Mesendoderm (in vitro differentiated cells): Measurements from ENCODE around the gene CCDC141.
"Not testable (repeated sequence)": the region's sequence is repeated elsewhere in the genome, so short reads cannot be mapped to it uniquely, and the experiment has no call there.

Experiments
- DNase-seq: peaks from one replicate; pipeline ENCODE4 v3.0.0; 2013
- H2AK5ac ChIP-seq: 2 replicates; pipeline ENCODE4 v1.6.1; 2013; ENCODE audit warnings: low read length, inconsistent platforms
- H2BK120ac ChIP-seq: 2 replicates; pipeline ENCODE4 v1.6.1; 2013; ENCODE audit warnings: low read depth, mild to moderate bottlenecking, low read length, moderate library complexity, mixed read lengths
- H2BK15ac ChIP-seq: replicated peaks from 2 replicates; pipeline ENCODE4 v1.6.1; 2013; ENCODE audit warnings: low read depth, mild to moderate bottlenecking, moderate library complexity
- H2BK5ac ChIP-seq: 2 replicates; pipeline ENCODE4 v1.6.1; 2013; ENCODE audit warnings: low read length, inconsistent platforms
- H3K18ac ChIP-seq: 2 replicates; pipeline ENCODE4 v1.6.1; 2013; ENCODE audit warnings: mild to moderate bottlenecking, low read length, mixed read lengths
- H3K23ac ChIP-seq: one replicate; pipeline ENCODE4 v1.6.1; 2013; ENCODE audit warnings: low read length
- H3K27ac ChIP-seq: 2 replicates; pipeline ENCODE4 v1.5.1; 2013; ENCODE audit warnings: low read depth, mild to moderate bottlenecking, inconsistent platforms, low read length, moderate library complexity
- H3K27me3 ChIP-seq: 2 replicates; pipeline ENCODE4 v1.6.1; 2013; ENCODE audit warnings: low read length, control low read depth, mild to moderate bottlenecking, inconsistent platforms; ENCODE audit not compliant: insufficient read depth, poor library complexity
- H3K36me3 ChIP-seq: 2 replicates; pipeline ENCODE4 v1.6.1; 2013; ENCODE audit warnings: low read length, inconsistent platforms; ENCODE audit not compliant: control insufficient read depth, insufficient read depth
- H3K4ac ChIP-seq: one replicate; pipeline ENCODE4 v1.6.1; 2013; ENCODE audit warnings: low read depth, mild to moderate bottlenecking, low read length, moderate library complexity
- H3K4me1 ChIP-seq: 2 replicates; pipeline ENCODE4 v1.6.1; 2013; ENCODE audit warnings: low read depth, low read length, inconsistent platforms; ENCODE audit not compliant: control insufficient read depth
- H3K4me2 ChIP-seq: 2 replicates; pipeline ENCODE4 v1.6.1; 2013; ENCODE audit warnings: low read length
- H3K4me3 ChIP-seq: 2 replicates; pipeline ENCODE4 v1.5.1; 2013; ENCODE audit warnings: mild to moderate bottlenecking, low read length
- H3K56ac ChIP-seq: one replicate; pipeline ENCODE4 v1.6.1; 2013; ENCODE audit warnings: low read length
- H3K79me1 ChIP-seq: 2 replicates; pipeline ENCODE4 v1.6.1; 2013; ENCODE audit warnings: low read length, inconsistent platforms
- H3K79me2 ChIP-seq: 2 replicates; pipeline ENCODE4 v1.6.1; 2013; ENCODE audit warnings: mild to moderate bottlenecking, low read length; ENCODE audit not compliant: control insufficient read depth, insufficient read depth
- H3K9ac ChIP-seq: 2 replicates; pipeline ENCODE4 v1.6.1; 2013; ENCODE audit warnings: low read length, inconsistent platforms
- H4K5ac ChIP-seq: one replicate; pipeline ENCODE4 v1.6.1; 2013; ENCODE audit warnings: low read length
- H4K8ac ChIP-seq: one replicate; pipeline ENCODE4 v1.6.1; 2013; ENCODE audit warnings: low read depth, mild to moderate bottlenecking, control low read depth, low read length, moderate library complexity
- WGBS: extraction: QIAGEN DNeasy Blood & Tissue Kit; methylation state at CpG from one replicate; pipeline ENCODE4 v1.1.7; 2013; ENCODE audit warnings: low lambda C conversion rate, missing lambda C conversion rate; ENCODE audit not compliant: insufficient coverage; ENCODE audit errors: extremely low coverage; 5-methylcytosine and 5-hydroxymethylcytosine counted together

The CCDC141 gene

DNA sequence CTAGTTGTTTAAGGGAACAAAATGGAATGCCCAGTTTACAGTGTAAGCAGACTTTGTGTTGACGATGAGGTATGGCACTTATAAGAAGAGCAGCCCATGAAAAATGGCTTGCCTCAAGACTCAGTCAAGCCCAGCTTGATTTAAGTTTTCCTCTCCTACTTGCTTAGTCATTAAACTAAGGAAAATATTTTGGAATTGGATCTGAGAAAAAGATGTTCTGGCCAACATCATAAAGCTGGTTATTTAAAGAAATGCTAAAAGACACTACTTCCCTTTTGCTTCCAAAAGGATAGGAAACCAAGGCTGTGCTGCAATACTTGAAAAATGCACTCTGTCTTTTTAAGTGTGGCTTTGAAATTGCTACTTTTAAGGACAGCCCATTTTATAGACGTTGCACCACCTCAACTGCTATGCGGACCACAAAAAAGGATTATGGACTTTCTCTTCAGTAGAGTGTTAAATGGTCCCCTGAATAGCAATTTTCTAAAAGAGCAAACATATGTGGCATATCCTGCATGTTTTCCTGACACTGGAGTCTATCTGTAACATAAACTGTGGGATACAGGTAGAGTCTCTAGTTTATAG, 32.1 kb downstream of the CCDC141 start:
- Histone ChIP-seq H3K79me2 (no peaks in the 10 kb centered on the region), H3K56ac (no peak overlapping the region), H3K4me1 (no peaks in the 10 kb centered on the region), H2BK5ac (no peak overlapping the region), H2AK5ac (no peak overlapping the region), H2BK120ac (no peak overlapping the region), H3K18ac (no peak overlapping the region), H3K4me3 (no peak overlapping the region), H3K23ac (no peak overlapping the region), H3K4ac (no peak overlapping the region), H3K36me3 (no peaks in the 10 kb centered on the region), H2BK15ac (no peak overlapping the region), H3K9ac (no peak overlapping the region), H3K27me3 (no peaks in the 10 kb centered on the region), H3K4me2 (no peak overlapping the region), H4K8ac (no peak overlapping the region), H3K79me1 (no peaks in the 10 kb centered on the region), H3K27ac (no peak overlapping the region), H4K5ac (no peak overlapping the region)
- no peak for DNase-seq
- no CpG with 5 or more reads among the region's 3 CpGs for WGBS

DNA sequence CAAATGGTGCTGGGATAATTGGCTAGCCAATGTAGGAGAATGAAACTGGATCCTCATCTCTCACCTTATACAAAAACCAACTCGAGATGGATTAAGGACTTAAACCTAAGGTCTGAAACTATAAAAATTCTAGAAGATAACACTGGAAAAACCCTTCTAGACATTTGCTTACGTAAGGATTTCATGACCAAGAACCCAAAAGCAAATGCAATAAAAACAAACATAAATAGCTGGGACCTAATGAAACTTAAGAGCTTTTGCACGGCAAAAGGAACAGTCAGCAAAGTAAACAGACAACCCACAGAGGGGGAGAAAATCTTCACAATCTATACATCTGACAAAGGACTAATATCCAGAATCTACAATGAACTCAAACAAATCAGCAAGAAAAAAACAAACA, 35.7 kb downstream of the CCDC141 start:
- H3K79me2 ChIP-seq, H3K4me1 ChIP-seq, H3K4me2 ChIP-seq, H3K27ac ChIP-seq, H3K4ac ChIP-seq, H3K23ac ChIP-seq, H2BK15ac ChIP-seq, H3K56ac ChIP-seq, H3K9ac ChIP-seq, H3K27me3 ChIP-seq, H3K36me3 ChIP-seq, H3K4me3 ChIP-seq, H2BK5ac ChIP-seq, DNase-seq, H2AK5ac ChIP-seq, H4K8ac ChIP-seq, H3K18ac ChIP-seq, H3K79me1 ChIP-seq, H2BK120ac ChIP-seq, H4K5ac ChIP-seq: not testable (repeated sequence)
- WGBS, result no CpG with 5 or more reads among the region's 3 CpGs

DNA sequence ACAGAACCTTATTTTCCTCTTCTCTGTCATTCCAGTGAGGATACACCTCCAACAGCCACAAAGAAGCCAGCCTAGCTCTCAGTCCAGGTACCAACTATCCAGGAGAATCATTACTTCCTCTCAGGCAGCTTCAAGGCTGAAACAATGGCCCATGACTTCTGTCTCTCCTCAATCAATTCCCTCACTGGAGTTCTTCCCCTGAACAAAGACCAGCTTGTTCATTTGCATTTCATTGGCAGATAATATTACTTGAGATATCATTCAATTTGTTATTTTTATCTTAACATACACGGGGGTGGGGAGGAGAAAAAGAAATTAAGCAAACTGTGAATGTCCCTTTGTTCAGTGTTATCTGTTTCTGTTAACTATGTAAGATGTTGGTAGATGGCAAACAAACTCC, 44.0 kb downstream of the CCDC141 start:
- Histone ChIP-seq H3K36me3 (no peaks in the 10 kb centered on the region), H3K4me2 (no peak overlapping the region), H2AK5ac (no peak overlapping the region), H3K4me3 (no peak overlapping the region), H4K5ac (no peak overlapping the region), H3K79me2 (no peaks in the 10 kb centered on the region), H3K4ac (no peak overlapping the region), H4K8ac (no peak overlapping the region), H3K56ac (no peak overlapping the region), H3K4me1 (no peaks in the 10 kb centered on the region), H3K27ac (peak overlapping the region; percentile 6), H3K23ac (no peak overlapping the region), H2BK15ac (no peak overlapping the region), H2BK120ac (no peak overlapping the region), H2BK5ac (no peak overlapping the region), H3K27me3 (no peaks in the 10 kb centered on the region), H3K18ac (no peak overlapping the region), H3K79me1 (no peaks in the 10 kb centered on the region), H3K9ac (no peak overlapping the region)
- no CpG with 5 or more reads among the region's 1 CpG for WGBS
- peak; percentile 56 for DNase-seq

DNA sequence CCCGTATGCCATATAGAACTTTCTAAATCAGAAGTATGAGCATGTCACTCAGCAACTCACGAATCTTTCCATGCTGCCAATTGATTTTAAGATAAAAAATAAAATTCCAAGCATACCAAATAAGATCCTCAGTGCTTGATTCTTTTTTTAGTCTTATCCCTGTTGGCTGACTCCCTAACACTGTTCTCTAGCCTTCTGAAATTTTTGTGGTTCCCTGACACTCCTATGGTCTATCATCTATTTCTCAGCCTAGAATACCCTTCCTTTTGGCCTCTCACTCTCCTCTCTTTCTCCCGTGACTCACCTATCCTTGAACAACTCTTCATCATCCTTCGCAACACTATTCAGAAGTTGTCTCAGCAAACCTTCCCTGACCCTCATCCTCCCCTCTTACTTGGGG, 50.5 kb downstream of the CCDC141 start:
- WGBS, result no CpG with 5 or more reads among the region's 4 CpGs
- Histone ChIP-seq H3K27me3 (no peaks in the 10 kb centered on the region), H3K4ac (no peak overlapping the region), H4K8ac (no peak overlapping the region), H2BK5ac (no peak overlapping the region), H3K56ac (no peak overlapping the region), H3K79me2 (no peaks in the 10 kb centered on the region), H2AK5ac (no peak overlapping the region), H2BK120ac (no peak overlapping the region), H3K27ac (no peak overlapping the region), H2BK15ac (no peak overlapping the region), H3K79me1 (no peaks in the 10 kb centered on the region), H4K5ac (peak overlapping the region; percentile 71), H3K23ac (no peak overlapping the region), H3K18ac (no peak overlapping the region), H3K4me1 (no peaks in the 10 kb centered on the region), H3K4me3 (no peak overlapping the region), H3K36me3 (no peaks in the 10 kb centered on the region), H3K9ac (no peak overlapping the region), H3K4me2 (no peak overlapping the region)
- DNase-seq, result no peak

DNA sequence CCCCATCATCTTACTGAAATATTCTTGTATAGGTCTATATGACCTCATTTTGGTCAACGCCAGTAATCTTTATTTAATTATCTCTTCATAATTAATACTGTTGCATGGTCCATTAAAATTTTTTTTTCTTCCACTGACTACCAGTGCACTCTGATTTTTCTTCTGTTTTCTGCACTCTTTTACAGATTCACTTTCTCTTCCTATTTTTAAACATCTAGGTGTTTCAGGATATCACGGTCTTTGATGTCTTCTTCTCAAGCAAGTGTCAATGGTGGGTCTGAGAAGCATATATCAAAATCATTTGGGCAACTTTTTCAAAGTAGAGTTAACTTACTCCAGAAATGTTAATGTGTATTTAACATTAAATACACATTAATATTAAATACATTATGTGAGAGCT, 51.4 kb downstream of the CCDC141 start:
- Histone ChIP-seq H3K36me3 (no peaks in the 10 kb centered on the region), H3K4ac (no peak overlapping the region), H2BK15ac (no peak overlapping the region), H3K4me3 (no peak overlapping the region), H3K79me1 (no peaks in the 10 kb centered on the region), H3K27ac (no peak overlapping the region), H3K56ac (no peak overlapping the region), H2BK120ac (no peak overlapping the region), H3K27me3 (no peaks in the 10 kb centered on the region), H4K8ac (no peak overlapping the region), H2BK5ac (no peak overlapping the region), H2AK5ac (no peak overlapping the region), H3K4me1 (no peaks in the 10 kb centered on the region), H3K23ac (no peak overlapping the region), H3K18ac (no peak overlapping the region), H3K79me2 (no peaks in the 10 kb centered on the region), H3K9ac (no peak overlapping the region), H3K4me2 (no peak overlapping the region), H4K5ac (no peak overlapping the region)
- DNase-seq, result no peak
- no CpG with 5 or more reads among the region's 2 CpGs for WGBS

DNA sequence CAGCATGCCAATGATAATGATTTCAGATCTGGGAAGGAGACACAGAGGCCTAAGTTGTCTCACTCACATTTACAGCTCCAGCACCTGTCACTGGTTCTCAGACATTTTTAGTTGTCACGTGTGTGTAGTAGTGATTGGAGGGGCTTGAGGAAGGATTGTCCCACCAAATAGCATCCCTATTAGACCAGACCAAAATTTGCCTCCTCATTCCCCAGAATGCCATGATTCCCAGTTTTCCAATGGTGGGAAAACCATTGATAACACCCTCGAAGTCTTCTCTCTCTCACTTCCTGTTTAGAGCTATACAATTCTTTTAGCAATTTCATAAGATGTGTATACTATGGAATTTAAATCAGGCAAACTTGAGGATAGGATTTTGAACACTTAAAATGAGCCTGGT, 52.5 kb downstream of the CCDC141 start:
- Histone ChIP-seq H3K27me3 (no peaks in the 10 kb centered on the region), H3K4me3 (no peak overlapping the region), H3K4ac (no peak overlapping the region), H3K79me1 (no peaks in the 10 kb centered on the region), H3K18ac (no peak overlapping the region), H2BK15ac (no peak overlapping the region), H3K56ac (no peak overlapping the region), H3K4me2 (no peak overlapping the region), H3K36me3 (no peaks in the 10 kb centered on the region), H3K4me1 (no peaks in the 10 kb centered on the region), H2AK5ac (no peak overlapping the region), H3K23ac (no peak overlapping the region), H4K8ac (no peak overlapping the region), H2BK5ac (no peak overlapping the region), H4K5ac (no peak overlapping the region), H3K27ac (no peak overlapping the region), H3K9ac (no peak overlapping the region), H3K79me2 (no peaks in the 10 kb centered on the region), H2BK120ac (no peak overlapping the region)
- DNase-seq, result no peak
- no CpG with 5 or more reads among the region's 2 CpGs for WGBS
